GM12878 (cell line): Measurements from ENCODE around the gene IGF2BP2. TPM values are rescaled to one million over a fixed set of nuclear protein-coding genes. Genes with fewer than 3 reads are reported as not detected.

Source experiments
- ATAC-seq: fragments of 200-7000 bp; cut with Tn5 transposase; 3 replicates; pipeline ENCODE4 v1.9.1; 2020; ENCODE audit warnings: mild to moderate bottlenecking, moderate library complexity
- BruUV-seq: library from RNA; stranded (reverse); fragments of 400-500 nt; replicated peaks from 2 replicates; lab custom pipeline; 2021; lab: Mats Ljungman, UMichigan
- CTCF ChIA-PET: fragments of 300-600 bp; sonication (Branson Sonifier 250); formaldehyde crosslinking; extraction: SDS; loops from one replicate; lab custom pipeline; 2021; ENCODE audit warnings: inconsistent platforms; lab: Yijun Ruan, JAX
- POLR2A ChIA-PET: fragments of 350-600 bp; formaldehyde crosslinking; extraction: SDS; loops from one replicate; lab custom pipeline; 2021; ENCODE audit warnings: inconsistent platforms; lab: Charles Lee
- RAD21 ChIA-PET: fragments of 300-600 bp; sonication (Branson Sonifier 250); formaldehyde crosslinking; loops from one replicate; lab custom pipeline; 2023; ENCODE audit warnings: antibody characterized with exemption; ENCODE audit not compliant: unreplicated experiment; lab: Charles Lee
- SMC1A ChIA-PET: fragments of 300-600 bp; sonication (Branson Sonifier 250); formaldehyde crosslinking; loops from one replicate; lab custom pipeline; 2023; ENCODE audit not compliant: unreplicated experiment, uncharacterized antibody; lab: Charles Lee
- DNase-seq: peaks from one replicate; pipeline ENCODE4 v3.0.0-alpha.2; 2011; ENCODE audit warnings: low read depth, low spot score
- FAIRE-seq: peaks from 3 replicates; lab custom pipeline; 2011; peaks lifted over from hg19 to GRCh38; lab: Jason Lieb, UNC
- H2AFZ ChIP-seq: 2 replicates; pipeline ENCODE4 v1.6.0; 2011; ENCODE audit warnings: low read depth, low read length, control low read depth; ENCODE audit not compliant: control insufficient read depth
- H3K27ac ChIP-seq: 2 replicates; pipeline ENCODE4 v1.5.1; 2011; ENCODE audit warnings: control low read depth; ENCODE audit not compliant: control insufficient read depth, insufficient read depth
- H3K27me3 ChIP-seq, 2 experiments: replicated peaks in 1 of 2; 2 replicates each; pipeline versions ENCODE4 v1.6.0 to v1.6.1; 2011; ENCODE audit warnings: low read length in 1 of 2; ENCODE audit not compliant: control insufficient read depth in 2 of 2, insufficient read depth in 2 of 2
- H3K36me3 ChIP-seq, 2 experiments: 2 replicates each; pipeline ENCODE4 v1.5.1; 2011; ENCODE audit warnings: low read length in 1 of 2; ENCODE audit not compliant: control insufficient read depth in 2 of 2, insufficient read depth in 2 of 2
- H3K4me1 ChIP-seq: 2 replicates; pipeline ENCODE4 v1.6.1; 2011; ENCODE audit warnings: mild to moderate bottlenecking, low read length, moderate library complexity, mixed read lengths; ENCODE audit not compliant: control insufficient read depth, insufficient read depth
- H3K4me2 ChIP-seq: 2 replicates; pipeline ENCODE4 v1.6.0; 2011; ENCODE audit warnings: control low read depth; ENCODE audit not compliant: control insufficient read depth, insufficient read depth
- H3K4me3 ChIP-seq: fragments of 200-600 bp; sonication (generic); 2 replicates; pipeline ENCODE4 v1.5.1; 2016
- H3K79me2 ChIP-seq: 2 replicates; pipeline ENCODE4 v1.6.0; 2011; ENCODE audit warnings: low read length; ENCODE audit not compliant: control insufficient read depth, insufficient read depth
- H3K9ac ChIP-seq: 2 replicates; pipeline ENCODE4 v1.8.0; 2011; ENCODE audit warnings: low read length, control low read depth, mixed read lengths; ENCODE audit not compliant: control insufficient read depth, insufficient read depth
- H3K9me3 ChIP-seq: replicated peaks from 3 replicates; pipeline ENCODE4 v1.5.1; 2011; ENCODE audit warnings: mild to moderate bottlenecking, low read length; ENCODE audit not compliant: control insufficient read depth, insufficient read depth
- H4K20me1 ChIP-seq: 2 replicates; pipeline ENCODE4 v1.6.0; 2011; ENCODE audit not compliant: control insufficient read depth, insufficient read depth
- BRCA1 ChIP-seq: IDR thresholded peaks from 2 replicates; pipeline ENCODE4 v1.6.1; 2011; ENCODE audit warnings: low read depth, low read length, improper control_type of control experiment
- ESRRA ChIP-seq: IDR thresholded peaks from 2 replicates; pipeline ENCODE4 v1.6.1; 2012; ENCODE audit warnings: mild to moderate bottlenecking, low read length, improper control_type of control experiment
- KAT2A ChIP-seq: conservative IDR thresholded peaks from 2 replicates; pipeline ENCODE4 v1.6.1; 2011; ENCODE audit warnings: low read depth, low read length; ENCODE audit not compliant: control insufficient read depth
- NR2C2 ChIP-seq: IDR thresholded peaks from 2 replicates; pipeline ENCODE4 v1.6.1; 2011; ENCODE audit warnings: borderline replicate concordance, low read depth; ENCODE audit not compliant: control insufficient read depth, insufficient read length
- PAX8 ChIP-seq: fragments of 450-650 bp; IDR thresholded peaks from 2 replicates; pipeline ENCODE4 v1.6.1; 2017; ENCODE audit warnings: mild to moderate bottlenecking, moderate library complexity
- RBBP5 ChIP-seq: fragments of 200-600 bp; sonication (generic); conservative IDR thresholded peaks from 2 replicates; pipeline ENCODE4 v1.6.1; 2016
- SRF ChIP-seq, 2 experiments: IDR thresholded peaks; 2 replicates each; pipeline ENCODE4 v1.6.1; 2011; ENCODE audit warnings: low read depth in 2 of 2, low read length in 2 of 2, mild to moderate bottlenecking in 1 of 2, moderate library complexity in 1 of 2
- WGBS: methylation state at CpG from one replicate; pipeline ENCODE4 v1.1.6; 2016; ENCODE audit warnings: low lambda C conversion rate; ENCODE audit not compliant: insufficient replicate concordance, insufficient coverage; ENCODE audit errors: missing lambda C conversion rate; 5-methylcytosine and 5-hydroxymethylcytosine counted together
- in situ Hi-C: fragments of 300-500 bp; cut with MboI; formaldehyde crosslinking; loops from 9 replicates; pipeline ENCODE4 v1.14.3; 2018; ENCODE audit warnings: mixed read lengths
- intact Hi-C: fragments of 100-400 bp; cut with micrococcal nuclease; formaldehyde crosslinking; loops from one replicate; pipeline ENCODE4 v1.14.2; 2022; ENCODE audit not compliant: unreplicated experiment
- polyA plus RNA-seq, 11 experiments: library from polyadenylated mRNA; depleted of rRNA in 4 of 11; unstranded in 6 of 11; stranded (reverse) in 5 of 11; fragments of >200 nt; fragmentation: Nextera tagmentation in 4 of 11; fragmentation: Illumina TruSeq in 1 of 11; extraction: Ambion mirVana in 4 of 11; extraction: Trizol in 1 of 11; gene quantifications; 1 replicate in 1 of 11; 2 replicates in 10 of 11; pipeline versions ENCODE4 v1.2.1 to v1.2.3, GENCODE V29; 2011 to 2016; ENCODE audit warnings: inconsistent platforms in 2 of 11, missing spikeins in 2 of 11, low read depth in 1 of 11
- total RNA-seq, 4 experiments: library from RNA; depleted of rRNA in 3 of 4; stranded (reverse); fragments of >200 nt in 3 of 4; fragmentation: Illumina TruSeq in 1 of 4; extraction: Trizol in 1 of 4; gene quantifications; 2 replicates each; pipeline versions ENCODE4 v1.2.1 to v1.2.3, GENCODE V29; 2013 to 2021
- TF ChIP-seq, protein P1 (sequence below): fragments of 450-650 bp; IDR thresholded peaks from 2 replicates; pipeline ENCODE4 v1.6.1; 2017; ENCODE audit warnings: borderline replicate concordance

Gene IGF2BP2
- total and polyA plus RNA-seq, 10 of the 15 experiments (the other 5 are each of a cell fraction or from before 2014, with no cell fraction given), result 0.25 to 0.72 TPM; not detected in 8

DNA sequence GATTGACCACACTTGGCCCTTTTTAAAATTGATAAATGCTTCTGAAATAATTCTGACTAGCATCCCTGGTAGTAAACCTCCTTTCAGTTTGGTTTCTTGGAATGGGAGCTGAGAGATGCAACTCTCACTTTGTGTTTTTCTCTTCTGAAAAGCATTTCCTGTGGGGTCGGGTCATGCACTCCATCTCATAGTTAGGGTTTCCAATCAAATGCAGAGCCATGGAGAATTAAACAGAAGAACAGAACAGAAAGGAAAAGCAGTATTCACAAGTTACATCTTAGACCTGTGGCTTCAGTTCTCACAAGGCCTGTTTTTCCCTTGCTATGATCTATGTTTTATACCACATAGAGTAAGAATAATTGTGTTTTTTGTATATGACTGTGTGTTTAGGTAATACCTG lies 199.1 kb downstream of the IGF2BP2 start:
- Histone ChIP-seq H3K27ac (no peak overlapping the region), H3K36me3 (peaks cover 1 to 38% of the 10 kb centered on the region in 2 experiments; a peak in 3 of 4 replicates)
- 44% methylated on average over 1 of the region's 1 CpG for WGBS

DNA sequence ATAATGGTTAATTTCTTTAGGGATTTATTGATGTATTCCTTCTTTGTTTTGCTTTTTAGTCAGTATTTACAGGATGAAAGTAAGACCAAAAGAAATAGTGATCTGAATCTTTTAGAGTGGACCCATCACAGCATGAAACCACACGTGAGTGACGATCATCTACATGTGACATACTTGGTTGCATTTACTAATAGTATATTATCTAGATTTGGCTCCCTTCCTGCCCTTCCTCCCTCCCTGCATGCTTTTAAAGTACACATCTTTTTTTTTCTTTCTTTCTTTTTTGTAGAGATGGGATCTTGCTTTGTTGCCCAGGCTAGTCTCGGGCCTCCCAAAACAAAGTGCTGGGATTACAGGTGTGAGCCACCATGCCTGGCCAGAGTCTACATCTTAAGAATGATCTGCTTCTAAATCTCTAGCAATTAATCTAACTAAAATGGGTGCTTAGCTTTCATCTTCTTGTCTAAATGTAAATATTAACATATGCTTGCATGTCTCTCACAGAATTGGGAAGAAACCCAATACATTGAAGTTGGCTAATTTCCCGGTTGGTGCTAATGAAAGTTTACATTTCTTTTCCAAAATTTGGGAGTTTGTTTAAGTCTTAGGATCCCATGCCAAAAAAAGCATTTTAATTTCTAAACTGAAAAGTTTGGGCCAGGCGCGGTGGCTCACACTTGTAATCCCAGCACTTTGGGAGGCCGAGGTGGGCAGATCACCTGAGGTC lies 200.7 kb downstream of the IGF2BP2 start:
- FAIRE-seq (no peak), DNase-seq (no peak), ATAC-seq (no peak)
- ChIA-PET CTCF (no interaction called here), POLR2A (no interaction called here), RAD21 (no interaction called here), SMC1A (no interaction called here)
- H3K4me1 ChIP-seq, result no peaks in the 10 kb centered on the region
- no peak overlapping the region for H3K4me2 ChIP-seq
- H4K20me1 ChIP-seq, result no peaks in the 10 kb centered on the region
- no peak for TF ChIP-seq ESRRA
- TF ChIP-seq SRF (IDR thresholded peaks at IDR 0.05; ENCODE audit: low read depth in 2 of 2, low read length in 2 of 2), result no peak
- TF ChIP-seq NR2C2, result no peak
- no peak for TF ChIP-seq RBBP5
- WGBS, result 98% methylated on average over 7 of the region's 7 CpGs
- in situ Hi-C loops (no loop called here), intact Hi-C loops (no loop called here)
- no peaks in the 10 kb centered on the region for H3K27me3 ChIP-seq
- H3K27ac ChIP-seq, result no peak overlapping the region
- no peak overlapping the region for H2AFZ ChIP-seq
- H3K4me3 ChIP-seq, result no peak overlapping the region
- no peak overlapping the region for H3K9ac ChIP-seq
- H3K9me3 ChIP-seq, result no peaks in the 10 kb centered on the region
- BruUV-seq, result no TSS peak
- H3K36me3 ChIP-seq, result peaks cover 0 to 29% of the 10 kb centered on the region in 2 experiments; a peak in 3 of 4 replicates
- H3K79me2 ChIP-seq, result no peaks in the 10 kb centered on the region

More for the DNA sequence above, 199.1 kb downstream of the IGF2BP2 start:
- H2AFZ ChIP-seq, result no peak overlapping the region
- ChIA-PET RAD21 (no interaction called here), CTCF (interaction anchor here (1.1 kb wide), 1 partner anchor 35 kb away, joined by 4 read pairs; no protein-coding TSS in a partner anchor), POLR2A (no interaction called here), SMC1A (interaction anchor here (1.2 kb wide), 1 partner anchor 30 kb away, joined by 3 read pairs; no protein-coding TSS in a partner anchor)
- H4K20me1 ChIP-seq, result no peaks in the 10 kb centered on the region
- FAIRE-seq, result peak; percentile 65
- no peak for DNase-seq
- H3K9me3 ChIP-seq, result no peaks in the 10 kb centered on the region
- H3K4me2 ChIP-seq, result no peak overlapping the region
- no peak overlapping the region for H3K4me3 ChIP-seq
- no peaks in the 10 kb centered on the region for H3K27me3 ChIP-seq
- no TSS peak for BruUV-seq
- no peaks in the 10 kb centered on the region for H3K79me2 ChIP-seq
- ATAC-seq, result no peak
- intact Hi-C loops (no loop called here), in situ Hi-C loops (no loop called here)
- H3K9ac ChIP-seq, result no peak overlapping the region
- TF ChIP-seq BRCA1, result no peak
- TF ChIP-seq, protein P1, sequence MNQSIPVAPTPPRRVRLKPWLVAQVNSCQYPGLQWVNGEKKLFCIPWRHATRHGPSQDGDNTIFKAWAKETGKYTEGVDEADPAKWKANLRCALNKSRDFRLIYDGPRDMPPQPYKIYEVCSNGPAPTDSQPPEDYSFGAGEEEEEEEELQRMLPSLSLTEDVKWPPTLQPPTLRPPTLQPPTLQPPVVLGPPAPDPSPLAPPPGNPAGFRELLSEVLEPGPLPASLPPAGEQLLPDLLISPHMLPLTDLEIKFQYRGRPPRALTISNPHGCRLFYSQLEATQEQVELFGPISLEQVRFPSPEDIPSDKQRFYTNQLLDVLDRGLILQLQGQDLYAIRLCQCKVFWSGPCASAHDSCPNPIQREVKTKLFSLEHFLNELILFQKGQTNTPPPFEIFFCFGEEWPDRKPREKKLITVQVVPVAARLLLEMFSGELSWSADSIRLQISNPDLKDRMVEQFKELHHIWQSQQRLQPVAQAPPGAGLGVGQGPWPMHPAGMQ, result no peak
- no peak for TF ChIP-seq KAT2A
- TF ChIP-seq PAX8, result no peak
- TF ChIP-seq SRF (IDR thresholded peaks at IDR 0.05; ENCODE audit: low read depth in 2 of 2, low read length in 2 of 2), result 0 out of 4 replicates have a peak, but pooled peaks of 1 of the 2 experiments have one; percentile 15
- H3K4me1 ChIP-seq, result no peaks in the 10 kb centered on the region
